SK-N-SH (cell line): ENCODE data around the gene PPEF1. TPM values are rescaled to one million over a fixed set of nuclear protein-coding genes. Genes with fewer than 3 reads are reported as not detected.

ENCODE experiments used
- CTCF ChIA-PET: fragments of 300-600, 350-600 bp; formaldehyde crosslinking; extraction: SDS; loops from one replicate; lab custom pipeline; 2021; lab: Yijun Ruan, JAX
- POLR2A ChIA-PET: fragments of 350-600 bp; sonication (Branson Sonifier 250); formaldehyde crosslinking; extraction: SDS; loops from one replicate; lab custom pipeline; 2020; ENCODE audit warnings: antibody characterized with exemption, inconsistent platforms; lab: Yijun Ruan, JAX
- DNase-seq: peaks from one replicate; pipeline ENCODE4 v3.0.0; 2012
- H2AFZ ChIP-seq: fragments of 200-600 bp; sonication (generic); 2 replicates; pipeline ENCODE4 v1.8.1; 2016; ENCODE audit warnings: antibody characterized with exemption, mild to moderate bottlenecking, low read depth
- H3F3A ChIP-seq: fragments of 200-600 bp; sonication (generic); replicated peaks from 2 replicates; pipeline ENCODE3; 2016; ENCODE audit warnings: antibody characterized with exemption, mild to moderate bottlenecking; ENCODE audit not compliant: insufficient read depth
- H3K27ac ChIP-seq, 2 experiments: fragments of 200-500 bp in 1 of 2; fragments of 200-600 bp in 1 of 2; sonication (Bioruptor generic) in 1 of 2; sonication (generic), shearing (Covaris generic) in 1 of 2; 2 replicates each; pipeline versions ENCODE4 v1.5.1 to v1.6.1; 2014 to 2016; ENCODE audit warnings: low read depth in 2 of 2, inconsistent platforms in 1 of 2, low read length in 1 of 2, mild to moderate bottlenecking in 1 of 2, mixed read lengths in 1 of 2
- H3K27me3 ChIP-seq: fragments of 200-600 bp; sonication (generic), shearing (Covaris generic); 2 replicates; pipeline ENCODE4 v1.6.1; 2016; ENCODE audit warnings: mixed run types; ENCODE audit not compliant: insufficient read depth
- H3K36me3 ChIP-seq, 2 experiments: fragments of 200-500 bp in 1 of 2; fragments of 200-600 bp in 1 of 2; sonication (Bioruptor generic) in 1 of 2; sonication (generic) in 1 of 2; replicated peaks in 1 of 2; 2 replicates each; pipeline versions ENCODE3 to v1.5.1; 2014 to 2016; ENCODE audit warnings: low read length in 1 of 2, mild to moderate bottlenecking in 1 of 2; ENCODE audit not compliant: insufficient read depth in 2 of 2, control insufficient read depth in 1 of 2
- H3K4me1 ChIP-seq, 2 experiments: fragments of 200-500 bp in 1 of 2; fragments of 200-600 bp in 1 of 2; sonication (Bioruptor generic) in 1 of 2; sonication (generic), shearing (Covaris generic) in 1 of 2; 2 replicates each; pipeline versions ENCODE4 v1.5.1 to v1.6.1; 2014 to 2016; ENCODE audit warnings: low read depth in 1 of 2, low read length in 1 of 2, mixed run types in 1 of 2; ENCODE audit not compliant: insufficient read depth in 2 of 2, control insufficient read depth in 1 of 2
- H3K4me2 ChIP-seq: fragments of 200-600 bp; sonication (generic), shearing (Covaris generic); 2 replicates; pipeline ENCODE4 v1.6.1; 2017; ENCODE audit warnings: mixed run types
- H3K4me3 ChIP-seq, 2 experiments: fragments of 200-500 bp in 1 of 2; fragments of 200-600 bp in 1 of 2; sonication (Bioruptor generic) in 1 of 2; sonication (generic), shearing (Covaris generic) in 1 of 2; 2 replicates each; pipeline versions ENCODE4 v1.5.1 to v1.8.1; 2014 to 2016; ENCODE audit warnings: low read depth in 2 of 2, inconsistent platforms in 1 of 2, low read length in 1 of 2, mild to moderate bottlenecking in 1 of 2, mixed read lengths in 1 of 2, moderate library complexity in 1 of 2
- H3K79me2 ChIP-seq: fragments of 200-600 bp; sonication (generic); 2 replicates; pipeline ENCODE4 v1.8.1; 2017; ENCODE audit warnings: mild to moderate bottlenecking; ENCODE audit not compliant: insufficient read depth
- H3K9ac ChIP-seq: fragments of 200-600 bp; sonication (generic); 2 replicates; pipeline ENCODE4 v1.6.1; 2017; ENCODE audit warnings: mixed run types
- H3K9me2 ChIP-seq: fragments of 200-600 bp; sonication (generic); 2 replicates; pipeline ENCODE4 v1.6.1; 2017; ENCODE audit warnings: mixed run types
- H3K9me3 ChIP-seq: fragments of 200-600 bp; sonication (generic); 2 replicates; pipeline ENCODE4 v1.6.1; 2017; ENCODE audit warnings: mixed run types, mild to moderate bottlenecking, moderate library complexity
- H4K20me1 ChIP-seq: fragments of 200-600 bp; sonication (generic); 2 replicates; pipeline ENCODE4 v1.6.1; 2017; ENCODE audit warnings: mild to moderate bottlenecking, mixed run types; ENCODE audit not compliant: insufficient read depth
- CHD2 ChIP-seq: fragments of 150-350 bp; IDR thresholded peaks from 2 replicates; pipeline ENCODE4 v1.6.1; 2018; ENCODE audit warnings: low read length; ENCODE audit not compliant: partially characterized antibody
- CTCF ChIP-seq: fragments of 200-600 bp; sonication (generic); IDR thresholded peaks from 2 replicates; pipeline ENCODE4 v1.6.1; 2017; ENCODE audit warnings: antibody characterized with exemption, mild to moderate bottlenecking, moderate library complexity
- EP300 ChIP-seq, 2 experiments: IDR thresholded peaks; 2 replicates each; pipeline versions ENCODE4 v1.4.0 to v1.6.1; 2012; ENCODE audit warnings: borderline replicate concordance in 1 of 2, low read depth in 1 of 2, low read length in 1 of 2
- EZH2phosphoT487 ChIP-seq: fragments of 200-600 bp; sonication (generic); IDR thresholded peaks from 2 replicates; pipeline ENCODE4 v1.6.1; 2017; ENCODE audit warnings: low read depth, mixed run types, mild to moderate bottlenecking, antibody characterized with exemption, moderate library complexity, borderline replicate concordance
- FOSL2 ChIP-seq: IDR thresholded peaks from 2 replicates; pipeline ENCODE4 v1.4.0; 2012; ENCODE audit warnings: low read depth, mild to moderate bottlenecking, moderate library complexity, borderline replicate concordance
- FOXJ3 ChIP-seq: sonication (generic); formaldehyde crosslinking; IDR thresholded peaks from 2 replicates; pipeline ENCODE4 v1.5.1; 2020; ENCODE audit warnings: mild to moderate bottlenecking, missing genetic modification reagents
- FOXM1 ChIP-seq: IDR thresholded peaks from 2 replicates; pipeline ENCODE4 v1.4.0; 2012; ENCODE audit warnings: low read depth, mild to moderate bottlenecking
- GABPA ChIP-seq: IDR thresholded peaks from 2 replicates; pipeline ENCODE4 v1.4.0; 2012; ENCODE audit warnings: low read depth, mild to moderate bottlenecking
- JUND ChIP-seq: IDR thresholded peaks from 2 replicates; pipeline ENCODE4 v1.4.0; 2012
- NRF1 ChIP-seq: IDR thresholded peaks from 2 replicates; pipeline ENCODE4 v1.6.1; 2012; ENCODE audit warnings: low read depth, mild to moderate bottlenecking, low read length
- PBX3 ChIP-seq: IDR thresholded peaks from 2 replicates; pipeline ENCODE4; 2012
- POLR2AphosphoS5 ChIP-seq: IDR thresholded peaks from 2 replicates; pipeline ENCODE4 v1.6.1; 2012; ENCODE audit warnings: low read depth, low read length
- SIN3A ChIP-seq: IDR thresholded peaks from 2 replicates; pipeline ENCODE4 v1.6.1; 2012; ENCODE audit warnings: low read depth, mild to moderate bottlenecking, low read length, moderate library complexity, borderline replicate concordance
- TAF1 ChIP-seq: IDR thresholded peaks from 2 replicates; pipeline ENCODE4 v1.6.1; 2012; ENCODE audit warnings: low read depth, mild to moderate bottlenecking, low read length, moderate library complexity, borderline replicate concordance
- TCF12 ChIP-seq: IDR thresholded peaks from 2 replicates; pipeline ENCODE4 v1.4.0; 2012
- YY1 ChIP-seq: IDR thresholded peaks from 2 replicates; pipeline ENCODE4 v1.4.0; 2012; ENCODE audit warnings: low read depth, mild to moderate bottlenecking
- WGBS: methylation state at CpG from one replicate; pipeline ENCODE4 v1.1.6; 2017; ENCODE audit warnings: low lambda C conversion rate; 5-methylcytosine and 5-hydroxymethylcytosine counted together
- polyA plus RNA-seq, 3 experiments: library from polyadenylated mRNA; depleted of rRNA; stranded (reverse); fragments of >200 nt; gene quantifications; 2 replicates each; pipeline ENCODE4 v1.2.3, GENCODE V29; 2012
- TF ChIP-seq, protein P1 (sequence below): IDR thresholded peaks from 2 replicates; pipeline ENCODE4 v1.4.0; 2012; ENCODE audit warnings: low read depth, borderline replicate concordance

Gene PPEF1
- polyA plus RNA-seq, 1 of the 3 experiments (the other 2 are of a cell fraction): 0.16 TPM

- H3K79me2 ChIP-seq: no peaks in the 10 kb centered on the region
- H3K27me3 ChIP-seq: no peaks in the 10 kb centered on the region; the same call in 1 of the 2 replicates
- H3K9me2 ChIP-seq: no peaks in the 10 kb centered on the region
- 55% methylated on average over 1 of the region's 1 CpG for WGBS
- POLR2A ChIA-PET: no interaction called here
- no peaks in the 10 kb centered on the region for H3K9me3 ChIP-seq
- CTCF ChIA-PET: no interaction called here
- no peak overlapping the region for H3K4me2 ChIP-seq
- H3K27ac ChIP-seq: peak overlapping the region in 1 of 2 experiments; percentile 63; a peak in 2 of 4 replicates
- H3K9ac ChIP-seq: no peak overlapping the region
- TF ChIP-seq FOSL2 (no peak), TCF12 (no peak)
- no peaks in the 10 kb centered on the region for H4K20me1 ChIP-seq
- no peak overlapping the region for H3K4me3 ChIP-seq
- no peak for DNase-seq
- no peak overlapping the region for H2AFZ ChIP-seq
- H3F3A ChIP-seq: no peaks in the 10 kb centered on the region
- peaks cover 0 to 2% of the 10 kb centered on the region in 2 experiments; a peak in 1 of 4 replicates for H3K4me1 ChIP-seq
- no peaks in the 10 kb centered on the region for H3K36me3 ChIP-seq
These were observed 148.6 kb downstream of the PPEF1 start for GRCh38 chrX:18855919-18856644.

DNA sequence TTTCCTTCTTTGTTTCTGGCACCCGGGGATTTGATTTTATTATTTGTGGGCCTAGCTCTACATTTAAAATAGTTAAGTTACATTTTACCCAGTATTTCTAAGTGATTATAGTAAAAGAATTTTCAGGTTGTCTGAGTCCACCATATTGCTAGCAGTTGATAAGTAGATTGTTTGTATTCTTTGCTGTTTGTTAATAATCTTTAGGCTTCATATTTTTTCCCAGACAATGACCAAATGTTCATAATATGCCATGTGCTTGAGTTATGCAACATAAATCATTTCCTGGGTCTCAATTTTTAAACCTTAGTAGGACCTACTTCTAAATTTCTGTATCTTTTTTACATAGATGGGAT is 149.2 kb downstream of the PPEF1 start:
- H3K4me2 ChIP-seq: no peak overlapping the region
- no peak overlapping the region for H3K9ac ChIP-seq
- no peak overlapping the region for H3K4me3 ChIP-seq
- peaks cover 0 to 2% of the 10 kb centered on the region in 2 experiments; a peak in 1 of 4 replicates for H3K4me1 ChIP-seq
- H2AFZ ChIP-seq: no peak overlapping the region
- no peaks in the 10 kb centered on the region for H4K20me1 ChIP-seq
- no peaks in the 10 kb centered on the region for H3K9me2 ChIP-seq
- WGBS: 61% methylated on average over 1 of the region's 1 CpG
- H3K9me3 ChIP-seq: no peaks in the 10 kb centered on the region
- H3K27ac ChIP-seq: peak overlapping the region in 1 of 2 experiments; percentile 63; a peak in 2 of 4 replicates
- CTCF ChIA-PET: no interaction called here
- POLR2A ChIA-PET: no interaction called here
- no peaks in the 10 kb centered on the region for H3K79me2 ChIP-seq
- DNase-seq: no peak
- H3K36me3 ChIP-seq: no peaks in the 10 kb centered on the region
- no peaks in the 10 kb centered on the region; the same call in 1 of the 2 replicates for H3K27me3 ChIP-seq
- H3F3A ChIP-seq: no peaks in the 10 kb centered on the region
- TF ChIP-seq CTCF (no peak), FOSL2 (no peak), EZH2phosphoT487 (no peak), TCF12 (no peak), FOXM1 (no peak), YY1 (no peak)

GRCh38 chrX:18861511-18861910 is 154.1 kb downstream of the PPEF1 start:
- CTCF ChIA-PET: interaction anchor here (1.0 kb wide), 1 partner anchor 24 kb away, joined by 3 read pairs; no protein-coding TSS in a partner anchor

More at GRCh38 chrX:18861511-18861910, 154.1 kb downstream of the PPEF1 start:
- H3K27ac ChIP-seq: no peak overlapping the region
- 68% methylated on average over 5 of the region's 5 CpGs for WGBS
- no peaks in the 10 kb centered on the region for H3K27me3 ChIP-seq
- no peak overlapping the region for H3K4me2 ChIP-seq
- no peak for TF ChIP-seq CHD2
- no peak for TF ChIP-seq FOXM1
- TF ChIP-seq JUND: no peak
- TF ChIP-seq, protein P1, sequence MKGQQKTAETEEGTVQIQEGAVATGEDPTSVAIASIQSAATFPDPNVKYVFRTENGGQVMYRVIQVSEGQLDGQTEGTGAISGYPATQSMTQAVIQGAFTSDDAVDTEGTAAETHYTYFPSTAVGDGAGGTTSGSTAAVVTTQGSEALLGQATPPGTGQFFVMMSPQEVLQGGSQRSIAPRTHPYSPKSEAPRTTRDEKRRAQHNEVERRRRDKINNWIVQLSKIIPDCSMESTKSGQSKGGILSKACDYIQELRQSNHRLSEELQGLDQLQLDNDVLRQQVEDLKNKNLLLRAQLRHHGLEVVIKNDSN: no peak
- TF ChIP-seq EP300 (IDR thresholded peaks at IDR 0.05; ENCODE audit: borderline replicate concordance in 1 of 2, low read depth in 1 of 2, low read length in 1 of 2): no peak
- no peak for TF ChIP-seq GABPA
- TF ChIP-seq FOXJ3 (CRISPR knock-in tag): no peak
- no peak for TF ChIP-seq NRF1
- TF ChIP-seq POLR2AphosphoS5: no peak
- no peak for TF ChIP-seq FOSL2
- no peak for TF ChIP-seq EZH2phosphoT487
- TF ChIP-seq SIN3A: no peak
- TF ChIP-seq TAF1: no peak
- TF ChIP-seq PBX3: no peak
- no peak overlapping the region for H2AFZ ChIP-seq
- no peaks in the 10 kb centered on the region for H3K9me3 ChIP-seq
- H3K9me2 ChIP-seq: no peaks in the 10 kb centered on the region
- no peaks in the 10 kb centered on the region; a peak in 2 of 4 replicates for H3K4me1 ChIP-seq
- H3K9ac ChIP-seq: no peak overlapping the region
- no peak for DNase-seq
- H3K4me3 ChIP-seq: no peak overlapping the region
- H3K36me3 ChIP-seq: no peaks in the 10 kb centered on the region
- H4K20me1 ChIP-seq: no peaks in the 10 kb centered on the region
- H3K79me2 ChIP-seq: no peaks in the 10 kb centered on the region
- POLR2A ChIA-PET: no interaction called here
- no peaks in the 10 kb centered on the region for H3F3A ChIP-seq
